HepG2 (cell line): ENCODE results near the gene NYAP1. TPM values are rescaled to one million over a fixed set of nuclear protein-coding genes. Genes with fewer than 3 reads are reported as not detected.

ENCODE experiments used
- HBP1 ChIP-seq: IDR thresholded peaks from 2 replicates; pipeline ENCODE4 v1.6.1; 2016; ENCODE audit warnings: low read depth, control low read depth
- HDAC1 ChIP-seq: sonication (generic); formaldehyde crosslinking; IDR thresholded peaks from 2 replicates; pipeline ENCODE4 v1.5.1; 2020; ENCODE audit warnings: mild to moderate bottlenecking, missing genetic modification reagents
- MAFF ChIP-seq: IDR thresholded peaks from 2 replicates; pipeline ENCODE4 v1.6.1; 2011; ENCODE audit warnings: low read depth, low read length, improper control_type of control experiment
- MED1 ChIP-seq: sonication (generic); formaldehyde crosslinking; IDR thresholded peaks from 2 replicates; pipeline ENCODE4 v1.4.0; 2020; ENCODE audit warnings: missing genetic modification reagents
- NR2C2 ChIP-seq: sonication (generic); formaldehyde crosslinking; IDR thresholded peaks from 2 replicates; pipeline ENCODE4 v1.4.0; 2020; ENCODE audit warnings: missing genetic modification reagents, mild to moderate bottlenecking, moderate library complexity, borderline replicate concordance
- TMF1 ChIP-seq: sonication (generic); formaldehyde crosslinking; IDR thresholded peaks from 2 replicates; pipeline ENCODE4 v1.8.1; 2022; ENCODE audit warnings: low read depth, missing genetic modification reagents
- YY1 ChIP-seq: IDR thresholded peaks from 2 replicates; pipeline ENCODE4 v1.6.1; 2011; ENCODE audit warnings: low read length, low read depth, moderate library complexity, mild to moderate bottlenecking; ENCODE audit not compliant: insufficient read depth, insufficient replicate concordance
- ZMYM2 ChIP-seq: sonication (generic); formaldehyde crosslinking; IDR thresholded peaks from 2 replicates; pipeline ENCODE4 v1.8.0; 2022; ENCODE audit warnings: mild to moderate bottlenecking, missing genetic modification reagents
- ZNF263 ChIP-seq: sonication (generic); formaldehyde crosslinking; IDR thresholded peaks from 2 replicates; pipeline ENCODE4 v1.4.0; 2020; ENCODE audit warnings: missing genetic modification reagents
- ZNF512B ChIP-seq: sonication (generic); formaldehyde crosslinking; IDR thresholded peaks from 2 replicates; pipeline ENCODE4 v1.5.1; 2020; ENCODE audit warnings: missing genetic modification reagents, mild to moderate bottlenecking, borderline replicate concordance
- ZNF543 ChIP-seq: sonication (generic); formaldehyde crosslinking; IDR thresholded peaks from 2 replicates; pipeline ENCODE4 v1.4.0; 2020; ENCODE audit warnings: mild to moderate bottlenecking, missing genetic modification reagents
- ZNF691 ChIP-seq: sonication (generic); formaldehyde crosslinking; IDR thresholded peaks from 2 replicates; pipeline ENCODE4 v1.4.0; 2020; ENCODE audit warnings: missing genetic modification reagents, low read depth, mild to moderate bottlenecking, borderline replicate concordance
- ZNF788 ChIP-seq: sonication (generic); formaldehyde crosslinking; IDR thresholded peaks from 2 replicates; pipeline ENCODE4 v1.5.0; 2020; ENCODE audit warnings: mild to moderate bottlenecking, missing genetic modification reagents, borderline replicate concordance
- polyA plus RNA-seq, 8 experiments: library from polyadenylated mRNA; depleted of rRNA in 3 of 8; stranded (reverse) in 7 of 8; unstranded in 1 of 8; fragments of >200 nt; fragmentation: Illumina TruSeq in 4 of 8; extraction: Trizol in 4 of 8; gene quantifications; 2 replicates each; pipeline versions ENCODE4 v1.2.1 to v1.2.3, GENCODE V29; 2011 to 2016; ENCODE audit warnings: low read depth in 4 of 8, missing spikeins in 1 of 8, mixed read lengths in 1 of 8; ENCODE audit not compliant: insufficient read depth in 1 of 8
- total RNA-seq, 5 experiments: library from RNA; depleted of rRNA; stranded (reverse); fragments of >200 nt; fragmentation: Illumina TruSeq; extraction: Trizol; gene quantifications; 2 replicates each; pipeline ENCODE4 v1.2.3, GENCODE V29; 2016; ENCODE audit warnings: low read depth in 1 of 5
- TF ChIP-seq, protein P1 (sequence below): sonication (generic); formaldehyde crosslinking; conservative IDR thresholded peaks from 2 replicates; pipeline ENCODE4 v1.4.0; 2020; ENCODE audit warnings: missing genetic modification reagents
- TF ChIP-seq, protein P2 (sequence below): sonication (generic); formaldehyde crosslinking; IDR thresholded peaks from 2 replicates; pipeline ENCODE4 v1.4.0; 2020; ENCODE audit warnings: missing genetic modification reagents
- TF ChIP-seq, protein P3 (sequence below): sonication (generic); formaldehyde crosslinking; IDR thresholded peaks from 2 replicates; pipeline ENCODE4 v1.4.0; 2020; ENCODE audit warnings: mild to moderate bottlenecking, low read depth, missing genetic modification reagents

NYAP1 gene
- total and polyA plus RNA-seq, 2 of the 13 experiments (the other 11 are each of a cell fraction or from before 2014, with no cell fraction given): 0.15 to 0.46 TPM

GRCh38 chr7:100483090-100483721 lies 521 bp upstream of the NYAP1 start (continued):
- TF ChIP-seq, protein P1, sequence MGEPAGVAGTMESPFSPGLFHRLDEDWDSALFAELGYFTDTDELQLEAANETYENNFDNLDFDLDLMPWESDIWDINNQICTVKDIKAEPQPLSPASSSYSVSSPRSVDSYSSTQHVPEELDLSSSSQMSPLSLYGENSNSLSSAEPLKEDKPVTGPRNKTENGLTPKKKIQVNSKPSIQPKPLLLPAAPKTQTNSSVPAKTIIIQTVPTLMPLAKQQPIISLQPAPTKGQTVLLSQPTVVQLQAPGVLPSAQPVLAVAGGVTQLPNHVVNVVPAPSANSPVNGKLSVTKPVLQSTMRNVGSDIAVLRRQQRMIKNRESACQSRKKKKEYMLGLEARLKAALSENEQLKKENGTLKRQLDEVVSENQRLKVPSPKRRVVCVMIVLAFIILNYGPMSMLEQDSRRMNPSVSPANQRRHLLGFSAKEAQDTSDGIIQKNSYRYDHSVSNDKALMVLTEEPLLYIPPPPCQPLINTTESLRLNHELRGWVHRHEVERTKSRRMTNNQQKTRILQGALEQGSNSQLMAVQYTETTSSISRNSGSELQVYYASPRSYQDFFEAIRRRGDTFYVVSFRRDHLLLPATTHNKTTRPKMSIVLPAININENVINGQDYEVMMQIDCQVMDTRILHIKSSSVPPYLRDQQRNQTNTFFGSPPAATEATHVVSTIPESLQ (CRISPR knock-in tag): no peak
- TF ChIP-seq, protein P2, sequence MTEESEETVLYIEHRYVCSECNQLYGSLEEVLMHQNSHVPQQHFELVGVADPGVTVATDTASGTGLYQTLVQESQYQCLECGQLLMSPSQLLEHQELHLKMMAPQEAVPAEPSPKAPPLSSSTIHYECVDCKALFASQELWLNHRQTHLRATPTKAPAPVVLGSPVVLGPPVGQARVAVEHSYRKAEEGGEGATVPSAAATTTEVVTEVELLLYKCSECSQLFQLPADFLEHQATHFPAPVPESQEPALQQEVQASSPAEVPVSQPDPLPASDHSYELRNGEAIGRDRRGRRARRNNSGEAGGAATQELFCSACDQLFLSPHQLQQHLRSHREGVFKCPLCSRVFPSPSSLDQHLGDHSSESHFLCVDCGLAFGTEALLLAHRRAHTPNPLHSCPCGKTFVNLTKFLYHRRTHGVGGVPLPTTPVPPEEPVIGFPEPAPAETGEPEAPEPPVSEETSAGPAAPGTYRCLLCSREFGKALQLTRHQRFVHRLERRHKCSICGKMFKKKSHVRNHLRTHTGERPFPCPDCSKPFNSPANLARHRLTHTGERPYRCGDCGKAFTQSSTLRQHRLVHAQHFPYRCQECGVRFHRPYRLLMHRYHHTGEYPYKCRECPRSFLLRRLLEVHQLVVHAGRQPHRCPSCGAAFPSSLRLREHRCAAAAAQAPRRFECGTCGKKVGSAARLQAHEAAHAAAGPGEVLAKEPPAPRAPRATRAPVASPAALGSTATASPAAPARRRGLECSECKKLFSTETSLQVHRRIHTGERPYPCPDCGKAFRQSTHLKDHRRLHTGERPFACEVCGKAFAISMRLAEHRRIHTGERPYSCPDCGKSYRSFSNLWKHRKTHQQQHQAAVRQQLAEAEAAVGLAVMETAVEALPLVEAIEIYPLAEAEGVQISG: peak; percentile 77
- TF ChIP-seq HBP1 (CRISPR knock-in tag) (0 out of 2 replicates have a peak, but pooled peaks have one; percentile 27), TMF1 (CRISPR knock-in tag) (no peak), ZNF788 (no peak), ZMYM2 (no peak), ZNF263 (CRISPR knock-in tag) (peak; percentile 48; the same call in 1 of the 2 replicates), YY1 (peak; percentile 59), ZNF512B (CRISPR knock-in tag) (no peak), HDAC1 (CRISPR knock-in tag) (peak; percentile 20; the same call in 1 of the 2 replicates), ZNF543 (CRISPR knock-in tag) (no peak), ZNF691 (CRISPR knock-in tag) (0 out of 2 replicates have a peak, but pooled peaks have one; percentile 37), NR2C2 (CRISPR knock-in tag) (peak; percentile 81), MAFF (no peak), MED1 (CRISPR knock-in tag) (0 out of 2 replicates have a peak, but pooled peaks have one; percentile 24)
- TF ChIP-seq, protein P3, sequence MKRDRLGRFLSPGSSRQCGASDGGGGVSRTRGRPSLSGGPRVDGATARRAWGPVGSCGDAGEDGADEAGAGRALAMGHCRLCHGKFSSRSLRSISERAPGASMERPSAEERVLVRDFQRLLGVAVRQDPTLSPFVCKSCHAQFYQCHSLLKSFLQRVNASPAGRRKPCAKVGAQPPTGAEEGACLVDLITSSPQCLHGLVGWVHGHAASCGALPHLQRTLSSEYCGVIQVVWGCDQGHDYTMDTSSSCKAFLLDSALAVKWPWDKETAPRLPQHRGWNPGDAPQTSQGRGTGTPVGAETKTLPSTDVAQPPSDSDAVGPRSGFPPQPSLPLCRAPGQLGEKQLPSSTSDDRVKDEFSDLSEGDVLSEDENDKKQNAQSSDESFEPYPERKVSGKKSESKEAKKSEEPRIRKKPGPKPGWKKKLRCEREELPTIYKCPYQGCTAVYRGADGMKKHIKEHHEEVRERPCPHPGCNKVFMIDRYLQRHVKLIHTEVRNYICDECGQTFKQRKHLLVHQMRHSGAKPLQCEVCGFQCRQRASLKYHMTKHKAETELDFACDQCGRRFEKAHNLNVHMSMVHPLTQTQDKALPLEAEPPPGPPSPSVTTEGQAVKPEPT (CRISPR knock-in tag): 0 out of 2 replicates have a peak, but pooled peaks have one; percentile 55
